ENCODE results near the gene SLC37A4.

DNA sequence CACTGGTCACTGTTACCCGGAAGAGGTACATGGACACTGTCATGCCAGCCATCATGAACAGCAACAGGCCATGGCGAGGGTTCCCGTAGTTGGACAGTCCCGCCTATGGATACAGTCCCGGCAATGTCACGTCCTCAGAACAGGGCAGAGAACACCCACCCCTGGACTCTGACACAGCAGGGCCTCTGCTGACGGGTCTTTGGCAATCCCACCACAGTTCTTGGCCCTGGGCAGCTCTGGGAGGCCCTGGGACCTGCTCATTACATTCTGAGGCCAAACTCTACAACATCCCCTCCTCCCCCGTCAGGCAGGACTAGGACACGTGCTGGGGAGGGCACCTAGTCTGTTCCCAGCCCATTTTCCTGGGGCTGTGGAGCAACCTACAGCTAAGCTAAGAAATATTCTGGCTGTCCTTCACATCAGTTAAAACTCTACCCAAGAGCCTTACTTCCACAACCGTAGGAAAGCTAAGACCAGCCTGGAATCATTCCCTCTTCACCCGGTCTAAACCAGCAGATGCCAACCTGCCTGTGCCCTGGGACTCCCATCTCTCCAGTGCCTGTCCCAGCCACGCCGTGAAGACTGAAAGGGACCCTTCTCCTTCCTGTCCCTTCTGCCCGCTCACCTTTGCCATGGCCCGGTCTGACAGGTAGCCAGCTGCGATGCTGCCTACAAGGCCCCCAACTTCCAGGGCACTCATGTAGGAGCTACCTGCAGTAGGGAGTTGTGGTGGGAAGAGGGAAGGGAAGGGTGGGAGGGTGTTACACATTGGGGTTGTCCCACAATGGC, 4.5 kb downstream of the SLC37A4 start:
- TF ChIP-seq, protein P1, sequence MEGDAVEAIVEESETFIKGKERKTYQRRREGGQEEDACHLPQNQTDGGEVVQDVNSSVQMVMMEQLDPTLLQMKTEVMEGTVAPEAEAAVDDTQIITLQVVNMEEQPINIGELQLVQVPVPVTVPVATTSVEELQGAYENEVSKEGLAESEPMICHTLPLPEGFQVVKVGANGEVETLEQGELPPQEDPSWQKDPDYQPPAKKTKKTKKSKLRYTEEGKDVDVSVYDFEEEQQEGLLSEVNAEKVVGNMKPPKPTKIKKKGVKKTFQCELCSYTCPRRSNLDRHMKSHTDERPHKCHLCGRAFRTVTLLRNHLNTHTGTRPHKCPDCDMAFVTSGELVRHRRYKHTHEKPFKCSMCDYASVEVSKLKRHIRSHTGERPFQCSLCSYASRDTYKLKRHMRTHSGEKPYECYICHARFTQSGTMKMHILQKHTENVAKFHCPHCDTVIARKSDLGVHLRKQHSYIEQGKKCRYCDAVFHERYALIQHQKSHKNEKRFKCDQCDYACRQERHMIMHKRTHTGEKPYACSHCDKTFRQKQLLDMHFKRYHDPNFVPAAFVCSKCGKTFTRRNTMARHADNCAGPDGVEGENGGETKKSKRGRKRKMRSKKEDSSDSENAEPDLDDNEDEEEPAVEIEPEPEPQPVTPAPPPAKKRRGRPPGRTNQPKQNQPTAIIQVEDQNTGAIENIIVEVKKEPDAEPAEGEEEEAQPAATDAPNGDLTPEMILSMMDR (IDR thresholded peaks at IDR 0.05) = no peak
- no peak for TF ChIP-seq CREM (CRISPR knock-in tag; IDR thresholded peaks at IDR 0.05)
- no peak for TF ChIP-seq TEAD1 (CRISPR knock-in tag; IDR thresholded peaks at IDR 0.05)
- TF ChIP-seq IRF2 (CRISPR knock-in tag; IDR thresholded peaks at IDR 0.05; ENCODE audit: borderline replicate concordance, low read depth) = no peak
- no peak for TF ChIP-seq ZNF423 (CRISPR knock-in tag; IDR thresholded peaks at IDR 0.05)
- TF ChIP-seq CBFB (CRISPR knock-in tag; IDR thresholded peaks at IDR 0.05; ENCODE audit: low read depth) = no peak
- TF ChIP-seq, protein P2, sequence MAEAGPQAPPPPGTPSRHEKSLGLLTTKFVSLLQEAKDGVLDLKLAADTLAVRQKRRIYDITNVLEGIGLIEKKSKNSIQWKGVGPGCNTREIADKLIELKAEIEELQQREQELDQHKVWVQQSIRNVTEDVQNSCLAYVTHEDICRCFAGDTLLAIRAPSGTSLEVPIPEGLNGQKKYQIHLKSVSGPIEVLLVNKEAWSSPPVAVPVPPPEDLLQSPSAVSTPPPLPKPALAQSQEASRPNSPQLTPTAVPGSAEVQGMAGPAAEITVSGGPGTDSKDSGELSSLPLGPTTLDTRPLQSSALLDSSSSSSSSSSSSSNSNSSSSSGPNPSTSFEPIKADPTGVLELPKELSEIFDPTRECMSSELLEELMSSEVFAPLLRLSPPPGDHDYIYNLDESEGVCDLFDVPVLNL (CRISPR knock-in tag; IDR thresholded peaks at IDR 0.05; ENCODE audit: borderline replicate concordance, low read depth) = no peak
- TF ChIP-seq ATF1 (CRISPR knock-in tag; IDR thresholded peaks at IDR 0.05) = no peak
